ENCODE data around the gene PCAT6.

The PCAT6 gene

DNA sequence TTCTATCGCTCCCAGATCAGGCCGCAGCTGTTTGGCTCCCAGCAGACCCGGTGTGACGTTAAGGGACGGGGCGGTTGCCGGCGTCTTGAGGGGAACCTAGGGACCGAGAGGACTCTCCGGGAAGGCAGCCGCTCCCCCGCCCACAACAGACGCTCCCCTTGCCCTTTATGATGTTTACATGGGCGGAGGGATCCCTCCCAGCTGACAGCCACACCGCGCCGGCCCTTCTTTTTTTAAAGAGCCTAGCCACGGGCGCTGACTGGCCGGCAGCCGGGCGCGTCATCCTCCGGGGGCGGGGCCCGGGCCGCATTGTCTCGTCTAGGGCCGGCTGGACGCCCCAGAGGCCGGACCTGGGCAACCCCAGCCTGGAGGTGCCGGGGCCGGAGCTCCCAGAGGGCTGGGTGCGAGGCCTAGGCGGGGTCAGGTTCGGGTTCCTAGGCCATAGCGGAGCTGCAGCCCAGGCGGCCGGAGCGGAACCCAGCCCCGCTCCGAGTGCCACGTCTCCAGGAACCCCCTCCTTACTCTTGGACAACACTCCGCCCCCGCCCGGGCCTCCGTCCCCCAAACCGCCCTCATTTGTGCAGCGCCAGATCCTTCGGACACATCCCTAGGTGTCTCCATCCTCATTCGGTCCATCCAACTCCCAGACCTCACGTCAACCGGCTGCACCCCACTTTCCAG, at the start of gene PCAT6:
Gene PCAT6, plus strand, starts transcription at position 340 of the 681 bp plus-strand sequence.
- Mint-ChIP-seq H3K27me3 (ENCODE audit: low read depth, poor library complexity) (peaks cover 48% of the 10 kb centered on the region), H3K4me1 (peaks cover 56% of the 10 kb centered on the region), H3K36me3 (ENCODE audit: low read depth) (peaks cover 6% of the 10 kb centered on the region), H3K27ac (peak within 1 kb of the TSS; percentile 93), H3K4me3 (peak within 1 kb of the TSS; percentile 90), H3K9me3 (no peaks in the 10 kb centered on the region)
- TF ChIP-seq, protein P1, sequence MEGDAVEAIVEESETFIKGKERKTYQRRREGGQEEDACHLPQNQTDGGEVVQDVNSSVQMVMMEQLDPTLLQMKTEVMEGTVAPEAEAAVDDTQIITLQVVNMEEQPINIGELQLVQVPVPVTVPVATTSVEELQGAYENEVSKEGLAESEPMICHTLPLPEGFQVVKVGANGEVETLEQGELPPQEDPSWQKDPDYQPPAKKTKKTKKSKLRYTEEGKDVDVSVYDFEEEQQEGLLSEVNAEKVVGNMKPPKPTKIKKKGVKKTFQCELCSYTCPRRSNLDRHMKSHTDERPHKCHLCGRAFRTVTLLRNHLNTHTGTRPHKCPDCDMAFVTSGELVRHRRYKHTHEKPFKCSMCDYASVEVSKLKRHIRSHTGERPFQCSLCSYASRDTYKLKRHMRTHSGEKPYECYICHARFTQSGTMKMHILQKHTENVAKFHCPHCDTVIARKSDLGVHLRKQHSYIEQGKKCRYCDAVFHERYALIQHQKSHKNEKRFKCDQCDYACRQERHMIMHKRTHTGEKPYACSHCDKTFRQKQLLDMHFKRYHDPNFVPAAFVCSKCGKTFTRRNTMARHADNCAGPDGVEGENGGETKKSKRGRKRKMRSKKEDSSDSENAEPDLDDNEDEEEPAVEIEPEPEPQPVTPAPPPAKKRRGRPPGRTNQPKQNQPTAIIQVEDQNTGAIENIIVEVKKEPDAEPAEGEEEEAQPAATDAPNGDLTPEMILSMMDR (IDR thresholded peaks at IDR 0.05): no peak
- DNase-seq: peak; percentile 96

DNA sequence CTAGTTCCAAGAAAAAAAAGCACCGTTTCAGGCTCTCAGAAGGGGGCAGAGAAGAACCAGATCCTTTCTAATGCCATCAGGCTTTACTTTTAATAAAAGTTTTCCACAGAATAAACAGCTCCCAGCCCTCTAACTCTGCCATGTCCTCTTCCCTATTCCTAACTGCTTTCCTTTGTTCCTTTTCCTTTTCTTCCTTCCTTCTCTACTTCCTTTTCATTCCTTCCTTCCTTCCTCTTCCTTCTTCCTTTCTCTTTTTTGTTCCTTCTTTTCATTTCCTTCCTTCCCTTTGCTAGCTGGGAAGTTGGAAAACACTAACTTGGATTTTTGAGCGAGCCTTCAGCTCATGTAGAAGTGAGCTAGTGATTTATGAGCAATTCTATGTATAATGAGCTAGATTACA, 48.7 kb upstream of the PCAT6 start:
- no peaks in the 10 kb centered on the region for H3K27me3 Mint-ChIP-seq (ENCODE audit: low read depth, poor library complexity)
- peaks cover 88% of the 10 kb centered on the region for H3K36me3 Mint-ChIP-seq (ENCODE audit: low read depth)
- no peaks in the 10 kb centered on the region for H3K9me3 Mint-ChIP-seq
- H3K4me1 Mint-ChIP-seq: no peaks in the 10 kb centered on the region
- peak overlapping the region; percentile 4 for H3K27ac Mint-ChIP-seq
- TF ChIP-seq, protein P1 (IDR thresholded peaks at IDR 0.05): no peak
- no peak for DNase-seq
- no peak overlapping the region for H3K4me3 Mint-ChIP-seq

DNA sequence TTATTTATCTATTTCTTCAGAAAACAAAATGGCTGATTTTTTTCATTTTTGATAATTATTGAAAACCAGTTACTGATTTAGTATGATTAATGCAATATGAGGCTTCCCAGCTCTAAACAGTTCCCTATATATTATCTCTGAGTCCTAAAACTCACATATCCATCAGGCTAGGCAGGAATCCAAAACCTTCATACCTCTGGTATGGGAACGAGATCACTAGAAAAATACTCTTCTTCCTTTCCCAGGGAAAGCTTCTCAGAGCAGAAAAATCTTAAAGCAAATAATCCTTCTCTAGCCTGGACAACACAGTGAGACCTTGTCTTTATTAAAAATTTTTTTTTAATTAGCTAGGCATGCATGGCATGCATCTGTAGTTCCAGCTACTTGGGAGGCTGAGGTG, 45.0 kb upstream of the PCAT6 start:
- no peak for DNase-seq
- H3K9me3 Mint-ChIP-seq: no peaks in the 10 kb centered on the region
- peaks cover 82% of the 10 kb centered on the region for H3K36me3 Mint-ChIP-seq (ENCODE audit: low read depth)
- H3K4me1 Mint-ChIP-seq: no peaks in the 10 kb centered on the region
- no peak overlapping the region for H3K4me3 Mint-ChIP-seq
- TF ChIP-seq, protein P1 (IDR thresholded peaks at IDR 0.05): no peak
- peak overlapping the region; percentile 42 for H3K27ac Mint-ChIP-seq
- H3K27me3 Mint-ChIP-seq (ENCODE audit: low read depth, poor library complexity): no peaks in the 10 kb centered on the region

GRCh38 chr1:202770135-202770534, 40.6 kb upstream of the PCAT6 start:
- peaks cover 80% of the 10 kb centered on the region for H3K36me3 Mint-ChIP-seq (ENCODE audit: low read depth)
- H3K27ac Mint-ChIP-seq: no peak overlapping the region
- H3K4me1 Mint-ChIP-seq: no peaks in the 10 kb centered on the region
- no peaks in the 10 kb centered on the region for H3K27me3 Mint-ChIP-seq (ENCODE audit: low read depth, poor library complexity)
- DNase-seq: no peak
- TF ChIP-seq, protein P1 (IDR thresholded peaks at IDR 0.05): no peak
- no peaks in the 10 kb centered on the region for H3K9me3 Mint-ChIP-seq
- H3K4me3 Mint-ChIP-seq: no peak overlapping the region

- no peaks in the 10 kb centered on the region for H3K27me3 Mint-ChIP-seq (ENCODE audit: low read depth, poor library complexity)
- DNase-seq: no peak
- H3K9me3 Mint-ChIP-seq: no peaks in the 10 kb centered on the region
- H3K4me1 Mint-ChIP-seq: peaks cover 4% of the 10 kb centered on the region
- TF ChIP-seq, protein P1 (IDR thresholded peaks at IDR 0.05): no peak
- peak overlapping the region; percentile 19 for H3K27ac Mint-ChIP-seq
- H3K4me3 Mint-ChIP-seq: no peak overlapping the region
- H3K36me3 Mint-ChIP-seq (ENCODE audit: low read depth): peaks cover 32% of the 10 kb centered on the region
These were observed 29.6 kb upstream of the PCAT6 start for GRCh38 chr1:202781180-202781579.

- H3K36me3 Mint-ChIP-seq (ENCODE audit: low read depth): peaks cover 55% of the 10 kb centered on the region
- peaks cover 9% of the 10 kb centered on the region for H3K4me1 Mint-ChIP-seq
- H3K4me3 Mint-ChIP-seq: no peak overlapping the region
- TF ChIP-seq, protein P1 (IDR thresholded peaks at IDR 0.05): no peak
- H3K9me3 Mint-ChIP-seq: peaks cover 13% of the 10 kb centered on the region
- DNase-seq: no peak
- no peaks in the 10 kb centered on the region for H3K27me3 Mint-ChIP-seq (ENCODE audit: low read depth, poor library complexity)
- H3K27ac Mint-ChIP-seq: no peak overlapping the region
These were observed 23.9 kb upstream of the PCAT6 start for GRCh38 chr1:202786804-202787203.
